GM13977 (cell line): ENCODE measurements around the gene IQCH.
"Not testable (repeated sequence)": the region's sequence is repeated elsewhere in the genome, so short reads cannot be mapped to it uniquely, and the experiment has no call there.

Source experiments
- DNase-seq: peaks from one replicate; pipeline ENCODE4 v3.0.0; 2012; ENCODE audit warnings: low spot score
- CTCF ChIP-seq: IDR thresholded peaks from 2 replicates; pipeline ENCODE4 v1.5.1; 2012; ENCODE audit warnings: mild to moderate bottlenecking, control low read depth; ENCODE audit not compliant: insufficient read depth; ENCODE audit errors: extremely low read depth, missing control alignments
- in situ Hi-C: fragments of 300-500 bp; cut with MboI; formaldehyde crosslinking; loops from one replicate; pipeline ENCODE4 v1.12.0; 2022; ENCODE audit warnings: low sequenced_read_pairs, low pct_unique_long_range_greater_than_20kb, mixed read lengths, inconsistent platforms; ENCODE audit not compliant: unreplicated experiment

IQCH gene

GRCh38 chr15:67244971-67245478, 9.6 kb upstream of the IQCH start:
- no peak for DNase-seq
- no peak for TF ChIP-seq CTCF
- in situ Hi-C loops: no loop called here

- DNase-seq, in situ Hi-C loops: not testable (repeated sequence)
Measured at GRCh38 chr15:67246606-67247005, 8.0 kb upstream of the IQCH start.

GRCh38 chr15:67248011-67248505, 6.5 kb upstream of the IQCH start:
- TF ChIP-seq CTCF: no peak
- DNase-seq: no peak
- in situ Hi-C loops: no loop called here

- no peak for TF ChIP-seq CTCF
- in situ Hi-C loops: no loop called here
- DNase-seq: no peak
Measured at GRCh38 chr15:67249830-67250229, 4.8 kb upstream of the IQCH start.

- no peak for DNase-seq
- TF ChIP-seq CTCF: no peak
- in situ Hi-C loops: no loop called here
Measured at GRCh38 chr15:67251318-67251717, 3.3 kb upstream of the IQCH start.

- DNase-seq: no peak
- in situ Hi-C loops: no loop called here
- TF ChIP-seq CTCF: no peak
Measured at GRCh38 chr15:67253101-67253500, 1.5 kb upstream of the IQCH start.

- DNase-seq: no peak
- TF ChIP-seq CTCF: no peak
- in situ Hi-C loops: no loop called here
Measured at GRCh38 chr15:67253549-67254237, 893 bp upstream of the IQCH start.
